Endometrium (tissue), 2 donors: ENCODE results near the gene FBXL17.
A peak's percentile ranks its signal among the peaks of the same experiment; 100 is the strongest.

Experiments used
- FAIRE-seq: peaks from 2 replicates; lab custom pipeline; 2012; peaks lifted over from hg19 to GRCh38; lab: Jason Lieb, UNC
- donor health status: control.
- donor health status: control.

FBXL17 gene

DNA sequence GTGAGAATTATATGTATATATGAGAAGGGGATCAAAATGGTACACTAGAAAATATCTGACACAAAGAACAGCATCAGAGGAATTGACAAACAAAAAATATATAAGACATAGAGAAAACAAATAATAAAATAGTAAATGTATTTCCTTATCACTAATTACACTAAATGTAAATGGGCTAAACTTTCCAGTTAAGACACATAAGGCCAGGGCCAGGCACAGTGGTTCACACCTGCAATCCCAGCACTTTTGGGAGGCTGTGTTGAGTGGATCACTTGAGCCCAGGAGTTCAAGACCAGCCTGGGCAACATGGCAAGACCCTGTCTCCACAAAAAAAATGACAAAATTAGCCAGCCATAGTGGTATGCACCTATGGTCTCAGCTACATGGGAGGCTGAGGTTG is 8.5 kb downstream of the FBXL17 start:
- FAIRE-seq = no peak

DNA sequence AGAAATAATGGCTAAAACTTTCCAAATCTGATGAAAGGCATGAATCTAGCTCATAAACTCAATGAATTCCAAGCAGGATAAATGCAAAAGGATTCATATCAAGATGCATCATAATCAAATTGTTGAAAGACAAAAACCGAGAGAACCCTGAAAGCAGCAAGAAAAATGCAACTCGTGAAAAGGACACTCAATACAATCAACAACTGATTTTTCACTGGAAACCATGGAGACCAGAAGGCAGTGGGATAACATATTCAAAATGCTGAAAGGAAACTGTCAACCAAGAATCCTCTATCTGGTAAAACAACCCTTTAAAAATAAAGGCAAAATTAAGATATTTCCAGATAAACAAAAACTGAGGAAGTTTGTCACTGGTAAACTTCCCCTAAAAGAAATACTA is 9.5 kb downstream of the FBXL17 start:
- no peak for FAIRE-seq

GRCh38 chr5:108371263-108371662 is 10.6 kb downstream of the FBXL17 start:
- FAIRE-seq = no peak

- FAIRE-seq = no peak
Measured at GRCh38 chr5:108369167-108369566, 12.7 kb downstream of the FBXL17 start.

DNA sequence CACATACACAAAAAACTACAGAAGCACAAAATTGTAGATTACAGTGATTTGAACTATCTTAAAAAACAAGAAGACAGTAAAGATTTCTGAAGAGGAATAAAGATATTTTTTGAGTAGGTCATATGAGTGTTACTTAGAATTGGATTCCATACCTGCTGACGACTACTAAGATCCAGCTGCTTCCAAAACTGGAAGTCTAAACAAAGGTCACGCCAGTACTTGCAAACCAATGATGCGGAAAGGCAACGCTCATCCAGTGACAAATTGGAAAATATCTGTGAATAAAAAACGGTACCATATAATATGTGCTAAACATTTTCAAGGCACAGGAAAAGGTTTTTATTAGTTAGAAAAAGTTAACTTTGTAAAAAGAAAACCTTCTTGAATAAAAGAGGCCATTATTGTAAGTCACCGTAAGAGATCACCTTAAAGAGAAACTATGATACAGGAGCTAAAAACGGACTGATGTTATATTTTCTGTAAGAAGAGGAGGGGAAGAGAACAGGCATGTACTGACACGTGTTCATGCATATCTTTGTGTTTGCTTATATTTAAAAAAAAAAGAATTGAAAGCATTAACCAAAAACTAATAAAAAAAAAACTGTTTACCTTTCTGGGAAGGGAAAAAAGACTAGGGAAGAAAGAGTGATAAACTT is 14.1 kb downstream of the FBXL17 start:
- no peak for FAIRE-seq

- no peak for FAIRE-seq
Measured at GRCh38 chr5:108366500-108366899, 15.4 kb downstream of the FBXL17 start.

- no peak for FAIRE-seq
Measured at GRCh38 chr5:108361771-108362170, 20.1 kb downstream of the FBXL17 start.

GRCh38 chr5:108361239-108361638 is 20.7 kb downstream of the FBXL17 start:
- FAIRE-seq = no peak

GRCh38 chr5:108360280-108360679 is 21.6 kb downstream of the FBXL17 start:
- FAIRE-seq = no peak

- FAIRE-seq = no peak
Measured at GRCh38 chr5:108356286-108356685, 25.6 kb downstream of the FBXL17 start.

DNA sequence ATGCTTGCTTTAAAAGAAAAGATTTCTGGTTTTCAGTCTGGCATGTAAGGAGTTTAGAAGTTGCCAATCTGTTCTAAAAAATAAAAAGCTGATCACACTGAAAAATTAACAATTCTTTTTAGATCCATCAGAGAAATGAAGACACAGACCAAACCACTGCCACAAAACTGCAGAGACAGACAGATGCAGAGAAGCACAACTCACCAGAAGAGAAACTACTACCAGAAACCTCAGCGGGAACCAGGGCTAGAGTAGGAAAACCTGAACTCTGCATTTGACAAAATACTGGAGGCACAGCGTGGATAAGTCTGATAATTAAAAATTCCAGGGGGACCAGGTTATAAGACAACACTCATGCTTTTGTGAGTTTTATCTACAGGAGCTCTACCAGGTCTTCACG is 28.8 kb downstream of the FBXL17 start:
- no peak for FAIRE-seq

DNA sequence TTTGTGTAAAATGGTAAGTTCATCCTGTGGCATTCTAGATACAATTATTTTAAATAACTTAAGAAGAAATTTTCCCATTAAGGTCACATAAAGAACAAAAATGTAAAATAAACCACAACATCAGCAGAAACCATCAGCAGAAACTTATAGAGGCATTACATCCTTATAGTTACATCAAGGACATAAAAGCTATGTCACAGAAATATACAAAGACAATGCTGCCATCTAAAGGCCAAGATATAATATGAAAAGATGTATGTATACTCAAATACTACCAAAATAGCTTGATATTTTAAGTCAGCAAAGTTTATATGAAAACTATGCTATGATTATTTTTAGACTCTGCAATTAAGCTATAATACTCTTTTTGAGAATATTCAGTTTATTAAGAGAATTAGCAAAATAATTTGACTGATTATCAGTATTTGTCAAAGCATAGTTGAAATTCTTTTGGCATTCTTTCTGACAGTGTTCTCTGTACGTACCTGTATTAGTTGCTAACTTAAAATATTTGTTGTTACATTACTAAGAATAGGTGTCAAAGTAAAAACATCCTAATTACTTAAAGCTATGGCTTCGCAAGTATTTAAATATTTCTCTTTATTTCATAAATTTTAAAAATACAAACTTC is 36.2 kb downstream of the FBXL17 start:
- peak; percentile 77 for FAIRE-seq

GRCh38 chr5:108344103-108344822 is 37.6 kb downstream of the FBXL17 start:
- FAIRE-seq = no peak

- FAIRE-seq = no peak
Measured at GRCh38 chr5:108341866-108342265, 40.0 kb downstream of the FBXL17 start.

GRCh38 chr5:108340131-108340530 is 41.8 kb downstream of the FBXL17 start:
- FAIRE-seq = no peak

GRCh38 chr5:108339220-108339619 is 42.7 kb downstream of the FBXL17 start:
- no peak for FAIRE-seq

- FAIRE-seq = no peak
Measured at GRCh38 chr5:108334225-108334624, 47.7 kb downstream of the FBXL17 start.

DNA sequence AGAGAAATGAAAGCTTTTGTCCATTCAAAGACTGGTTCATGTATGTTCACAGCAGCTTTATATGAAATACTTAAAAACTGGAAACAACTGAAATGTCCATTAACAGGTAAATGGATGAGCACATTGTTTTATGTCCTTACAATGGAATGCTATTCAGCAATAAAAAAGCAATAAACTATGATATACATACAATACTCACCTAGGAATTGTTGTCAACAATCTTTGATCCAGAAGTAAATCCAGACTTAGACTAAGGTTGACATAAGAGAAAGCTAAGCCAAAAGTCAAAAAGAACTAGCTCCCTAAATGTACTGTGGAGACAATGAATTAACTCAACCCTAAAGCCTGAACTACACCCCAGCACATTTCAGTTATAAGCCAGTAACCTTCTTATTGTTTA is 54.9 kb downstream of the FBXL17 start:
- FAIRE-seq = no peak

GRCh38 chr5:108324886-108325285 is 57.0 kb downstream of the FBXL17 start:
- no peak for FAIRE-seq

- no peak for FAIRE-seq
Measured at GRCh38 chr5:108321341-108321740, 60.6 kb downstream of the FBXL17 start.

GRCh38 chr5:108320231-108320630 is 61.7 kb downstream of the FBXL17 start:
- FAIRE-seq = no peak

DNA sequence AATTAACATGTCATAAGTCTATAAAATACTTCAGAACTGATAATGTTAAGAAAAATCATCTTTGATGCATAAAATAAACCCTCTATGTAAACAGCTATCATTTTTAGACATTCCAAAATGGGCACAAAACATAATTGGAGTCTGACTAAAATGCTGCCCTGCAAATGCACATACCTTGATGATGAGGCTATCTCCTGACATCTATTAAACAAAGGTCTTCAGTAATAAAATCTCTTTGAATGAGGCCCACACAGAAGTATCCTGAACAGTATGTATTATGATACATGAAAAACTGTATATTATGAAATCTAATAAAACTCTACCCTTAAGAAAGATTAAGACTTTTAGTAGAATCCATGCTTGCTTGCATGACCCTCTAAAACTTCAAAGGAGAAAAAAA is 66.1 kb downstream of the FBXL17 start:
- no peak for FAIRE-seq

- FAIRE-seq = no peak
Measured at GRCh38 chr5:108312258-108312657, 69.6 kb downstream of the FBXL17 start.

DNA sequence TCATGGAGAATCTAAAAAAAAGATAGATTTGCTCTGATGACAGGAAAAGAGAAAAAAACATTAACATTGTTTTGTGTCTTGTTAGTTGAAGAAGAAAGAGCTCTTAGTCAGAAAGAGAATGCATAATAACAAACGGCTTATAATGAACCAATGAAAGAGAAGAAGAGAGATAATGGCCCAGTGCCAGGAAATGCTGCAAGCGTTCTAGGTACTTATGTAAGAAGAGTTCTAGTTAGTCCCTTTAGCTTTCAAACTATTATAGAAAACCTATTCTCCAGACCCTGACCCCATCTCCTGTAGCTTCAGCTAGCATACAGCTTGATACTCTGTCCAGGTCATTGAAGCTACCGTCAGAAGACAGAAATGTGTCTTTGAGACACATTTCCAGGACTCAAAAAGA is 70.2 kb downstream of the FBXL17 start:
- FAIRE-seq = no peak
